ENCODE measurements around the gene TNFAIP8L1. TPM values are rescaled to one million over a fixed set of nuclear protein-coding genes. Genes with fewer than 3 reads are reported as not detected.
A peak's percentile ranks its signal among the peaks of the same experiment; 100 is the strongest.

Gene TNFAIP8L1
- total RNA-seq, 1 donor from 2014 or later, result 8.2 TPM

DNA sequence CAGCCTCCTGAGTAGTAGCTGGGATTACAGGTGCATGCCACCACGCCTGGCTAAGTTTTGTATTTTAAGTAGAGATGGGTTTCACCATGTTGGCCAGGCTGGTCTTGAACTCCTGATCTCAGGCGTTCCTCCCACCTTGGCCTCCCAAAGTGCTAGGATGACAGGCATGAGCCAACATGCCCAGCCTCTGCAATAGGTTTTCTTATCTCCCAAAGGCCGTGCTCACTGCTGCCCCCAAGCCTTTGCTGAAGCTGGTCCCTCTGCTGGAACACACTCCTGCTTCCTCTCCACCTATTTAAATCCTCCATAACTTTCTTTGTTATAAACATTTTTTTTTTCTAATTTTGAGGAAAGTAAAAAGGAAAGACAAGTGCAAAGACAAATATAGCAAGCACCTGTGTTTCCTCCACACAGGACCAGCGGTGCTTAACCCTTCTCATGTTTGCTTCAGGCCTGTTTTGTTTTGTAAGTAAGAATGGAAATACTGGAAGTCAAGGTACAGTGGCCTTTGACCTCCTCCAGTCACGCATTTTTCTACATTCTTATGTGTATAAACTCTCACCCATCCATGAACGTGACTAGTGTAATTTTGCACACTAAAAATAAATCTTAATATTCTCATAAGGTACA is 14.5 kb upstream of the TNFAIP8L1 start:
- H3K9me3 ChIP-seq (ENCODE audit: low read depth), result no peaks in the 10 kb centered on the region
- Mint-ChIP-seq H3K4me1 (peaks cover 25% of the 10 kb centered on the region), H3K36me3 (no peaks in the 10 kb centered on the region), H3K9me3 (no peaks in the 10 kb centered on the region), H3K4me3 (no peak overlapping the region), H3K27me3 (ENCODE audit: insufficient read depth, low read depth) (peaks cover 6% of the 10 kb centered on the region), H3K27ac (no peak overlapping the region)
- TF ChIP-seq CTCF (IDR thresholded peaks at IDR 0.05), result peak; percentile 49
- TF ChIP-seq EZH2 (IDR thresholded peaks at IDR 0.05), result no peak
- H2AFZ ChIP-seq (replicated peaks), result peak overlapping the region; percentile 36
- no peaks in the 10 kb centered on the region for H3K36me3 ChIP-seq
- peaks cover 5% of the 10 kb centered on the region for H3K4me1 ChIP-seq
- peak; percentile 61 for DNase-seq (ENCODE audit: low spot score)
- peaks cover 16% of the 10 kb centered on the region for H3F3A ChIP-seq (ENCODE audit: low read depth)
- H3K4me2 ChIP-seq, result no peak overlapping the region
- no peaks in the 10 kb centered on the region for H3K27me3 ChIP-seq
- H3K27ac ChIP-seq, result no peak overlapping the region
- no peak overlapping the region for H3K9ac ChIP-seq
- no peaks in the 10 kb centered on the region for H3K79me2 ChIP-seq (ENCODE audit: low read depth)
- H3K4me3 ChIP-seq, result no peak overlapping the region
- H4K20me1 ChIP-seq (ENCODE audit: low read depth), result no peaks in the 10 kb centered on the region

DNA sequence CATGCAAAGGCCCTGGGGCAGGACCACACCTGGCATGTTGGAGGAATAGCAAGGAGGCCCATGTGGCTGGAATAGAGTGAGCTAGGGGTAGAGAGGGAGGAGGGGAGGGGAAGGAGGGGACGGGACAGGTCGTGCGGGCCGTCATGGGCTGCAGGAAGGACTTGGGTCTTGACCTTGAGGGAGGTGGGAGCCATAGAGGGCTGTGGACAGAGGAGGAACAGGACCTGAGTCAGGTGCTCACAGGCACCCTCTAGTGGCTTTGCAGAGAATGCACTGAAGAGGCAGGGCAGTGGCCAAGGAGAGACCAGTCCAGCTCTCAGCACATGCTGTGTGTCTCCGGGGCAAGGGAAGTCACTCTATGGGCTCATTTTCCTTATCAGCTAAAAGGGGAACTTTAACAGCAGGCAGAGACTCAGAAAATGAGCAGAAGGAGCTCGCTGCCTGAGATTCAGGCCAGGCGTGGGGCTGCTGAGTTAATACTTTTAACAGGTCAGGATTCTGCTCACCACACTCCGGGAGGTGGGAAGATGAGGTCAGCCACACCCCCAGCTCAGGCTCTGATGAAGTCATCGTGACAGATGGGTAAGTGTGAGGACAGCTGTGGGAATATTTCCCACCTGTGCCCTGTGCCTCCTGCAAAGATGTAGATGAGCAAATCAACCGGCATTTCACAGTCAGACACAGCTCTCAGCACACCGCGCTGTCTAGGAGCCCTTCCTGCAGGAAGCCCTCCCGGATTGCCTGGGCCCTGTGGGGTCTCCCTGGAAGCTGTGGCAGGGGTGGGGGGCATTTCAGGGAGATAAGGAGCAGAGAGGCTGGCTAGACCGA is 6.0 kb upstream of the TNFAIP8L1 start:
- H3K27ac ChIP-seq, result no peak overlapping the region
- H3K4me3 Mint-ChIP-seq, result peak overlapping the region; percentile 71

GRCh38 chr19:4635754-4636116 is 3.6 kb upstream of the TNFAIP8L1 start:
- H3K27ac ChIP-seq, result no peak overlapping the region

More for the DNA sequence above, 6.0 kb upstream of the TNFAIP8L1 start:
- H2AFZ ChIP-seq (replicated peaks), result no peak overlapping the region
- peaks cover 8% of the 10 kb centered on the region for H3F3A ChIP-seq (ENCODE audit: low read depth)
- peaks cover 15% of the 10 kb centered on the region for H3K27me3 ChIP-seq
- DNase-seq (ENCODE audit: low spot score), result peak; percentile 70
- Mint-ChIP-seq H3K9me3 (no peaks in the 10 kb centered on the region), H3K27me3 (ENCODE audit: insufficient read depth, low read depth) (peaks cover 19% of the 10 kb centered on the region), H3K4me1 (peaks cover 18% of the 10 kb centered on the region), H3K36me3 (no peaks in the 10 kb centered on the region), H3K27ac (peak overlapping the region; percentile 85)
- no peaks in the 10 kb centered on the region for H4K20me1 ChIP-seq (ENCODE audit: low read depth)
- H3K36me3 ChIP-seq, result no peaks in the 10 kb centered on the region
- H3K9ac ChIP-seq, result no peak overlapping the region
- no peaks in the 10 kb centered on the region for H3K79me2 ChIP-seq (ENCODE audit: low read depth)
- H3K4me2 ChIP-seq, result no peak overlapping the region
- H3K4me3 ChIP-seq, result no peak overlapping the region
- H3K9me3 ChIP-seq (ENCODE audit: low read depth), result no peaks in the 10 kb centered on the region
- H3K4me1 ChIP-seq, result peaks cover 4% of the 10 kb centered on the region
- TF ChIP-seq EZH2phosphoT487 (IDR thresholded peaks at IDR 0.05) (no peak), CTCF (IDR thresholded peaks at IDR 0.05) (peak; percentile 74)

More at GRCh38 chr19:4635754-4636116, 3.6 kb upstream of the TNFAIP8L1 start:
- Histone ChIP-seq H2AFZ (replicated peaks) (peak overlapping the region; percentile 90), H3K4me2 (peak overlapping the region; percentile 78), H4K20me1 (ENCODE audit: low read depth) (no peaks in the 10 kb centered on the region), H3K79me2 (ENCODE audit: low read depth) (no peaks in the 10 kb centered on the region), H3K9me3 (ENCODE audit: low read depth) (no peaks in the 10 kb centered on the region), H3K27me3 (peaks cover 15% of the 10 kb centered on the region), H3K36me3 (no peaks in the 10 kb centered on the region), H3K4me3 (peak overlapping the region; percentile 53), H3K9ac (no peak overlapping the region), H3K4me1 (peaks cover 4% of the 10 kb centered on the region), H3F3A (ENCODE audit: low read depth) (peaks cover 10% of the 10 kb centered on the region)
- peak overlapping the region; percentile 74 for H3K4me3 Mint-ChIP-seq
- peaks cover 21% of the 10 kb centered on the region for H3K27me3 Mint-ChIP-seq (ENCODE audit: insufficient read depth, low read depth)
- TF ChIP-seq EZH2 (IDR thresholded peaks at IDR 0.05) (no peak), CTCF (IDR thresholded peaks at IDR 0.05) (no peak), EZH2phosphoT487 (IDR thresholded peaks at IDR 0.05) (no peak)
- peak; percentile 39 for DNase-seq (ENCODE audit: low spot score)
- H3K4me1 Mint-ChIP-seq, result peaks cover 26% of the 10 kb centered on the region
- H3K27ac Mint-ChIP-seq, result no peak overlapping the region
- H3K9me3 Mint-ChIP-seq, result no peaks in the 10 kb centered on the region
- H3K36me3 Mint-ChIP-seq, result no peaks in the 10 kb centered on the region

Data from neural progenitor cell (in vitro differentiated cells).